Thyroid gland (tissue), 4 donors: ENCODE data around the gene NUP43.
A peak's percentile ranks its signal among the peaks of the same experiment; 100 is the strongest.

Source experiments
- CTCF ChIP-seq, 6 experiments: fragments of 200-600 bp in 3 of 6; fragments of 450-650 bp in 3 of 6; sonication (generic) in 3 of 6; IDR thresholded peaks; one replicate each; pipeline ENCODE4 v1.5.1; 2016 to 2019; ENCODE audit warnings: antibody characterized with exemption in 6 of 6, mild to moderate bottlenecking in 2 of 6, inconsistent platforms in 1 of 6, moderate library complexity in 1 of 6
- POLR2A ChIP-seq, 2 donors: fragments of 450-650 bp; IDR thresholded peaks; one replicate each; pipeline ENCODE4 v1.6.1; 2017; ENCODE audit warnings: antibody characterized with exemption in 2 of 2, mild to moderate bottlenecking in 2 of 2, moderate library complexity in 1 of 2

GRCh38 chr6:149717588-149718458 is 28.5 kb downstream of the NUP43 start, which contains the start of gene LATS1:
- TF ChIP-seq CTCF (IDR thresholded peaks at IDR 0.05) (peak in 1 of 6 experiments; percentile 15), POLR2A (IDR thresholded peaks at IDR 0.05) (peak; percentile 2 to 76)
